Uterus (tissue), 2 donors: ENCODE measurements around the gene UCHL3.

Source experiments
- POLR2A ChIP-seq, 2 donors: fragments of 450-650 bp; IDR thresholded peaks; one replicate each; pipeline ENCODE4 v1.6.1; 2016; ENCODE audit warnings: antibody characterized with exemption in 2 of 2, mild to moderate bottlenecking in 1 of 2, moderate library complexity in 1 of 2
- TF ChIP-seq, protein P1 (sequence below), 4 experiments: fragments of 200-600 bp in 2 of 4; fragments of 450-650 bp in 2 of 4; sonication (generic) in 2 of 4; IDR thresholded peaks; one replicate each; pipeline ENCODE4 v1.5.1; 2016 to 2019; ENCODE audit warnings: antibody characterized with exemption in 4 of 4, mild to moderate bottlenecking in 2 of 4, moderate library complexity in 1 of 4

DNA sequence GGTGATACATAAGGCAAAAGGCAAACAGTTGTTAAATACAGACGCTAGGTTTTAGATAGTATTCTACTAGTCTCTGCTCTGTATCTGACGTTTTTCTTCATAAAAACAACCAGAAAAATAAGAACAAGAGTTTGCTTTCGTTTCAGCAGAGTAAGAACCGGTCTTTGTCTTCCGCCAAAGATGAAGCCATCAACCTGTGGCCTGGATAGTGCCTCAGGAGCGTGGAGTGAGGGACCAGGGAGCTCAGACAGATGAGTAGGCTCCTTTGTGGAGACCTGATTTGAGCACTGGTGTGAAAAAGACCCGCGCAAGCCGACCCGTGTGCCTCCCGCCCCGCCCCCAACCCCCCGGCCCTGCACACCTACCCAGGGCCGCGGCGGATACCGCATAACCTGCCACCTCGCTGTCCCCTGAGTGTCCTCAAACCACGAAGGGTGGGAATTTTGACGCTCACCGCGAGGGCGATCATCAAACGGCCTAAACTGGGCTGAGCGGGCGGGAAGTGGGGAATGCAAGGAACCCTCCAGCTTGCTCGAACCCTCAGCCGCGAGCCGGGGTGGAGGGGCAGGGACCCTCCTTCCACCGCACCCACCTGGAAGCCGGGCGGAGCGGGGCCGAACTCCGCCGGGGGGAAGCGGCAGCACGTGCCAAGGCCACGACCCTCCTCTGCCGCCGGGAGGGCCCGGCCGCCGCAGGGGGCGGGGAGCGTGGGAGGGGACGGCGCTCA is 85.7 kb downstream of the UCHL3 start:
- TF ChIP-seq, protein P1, sequence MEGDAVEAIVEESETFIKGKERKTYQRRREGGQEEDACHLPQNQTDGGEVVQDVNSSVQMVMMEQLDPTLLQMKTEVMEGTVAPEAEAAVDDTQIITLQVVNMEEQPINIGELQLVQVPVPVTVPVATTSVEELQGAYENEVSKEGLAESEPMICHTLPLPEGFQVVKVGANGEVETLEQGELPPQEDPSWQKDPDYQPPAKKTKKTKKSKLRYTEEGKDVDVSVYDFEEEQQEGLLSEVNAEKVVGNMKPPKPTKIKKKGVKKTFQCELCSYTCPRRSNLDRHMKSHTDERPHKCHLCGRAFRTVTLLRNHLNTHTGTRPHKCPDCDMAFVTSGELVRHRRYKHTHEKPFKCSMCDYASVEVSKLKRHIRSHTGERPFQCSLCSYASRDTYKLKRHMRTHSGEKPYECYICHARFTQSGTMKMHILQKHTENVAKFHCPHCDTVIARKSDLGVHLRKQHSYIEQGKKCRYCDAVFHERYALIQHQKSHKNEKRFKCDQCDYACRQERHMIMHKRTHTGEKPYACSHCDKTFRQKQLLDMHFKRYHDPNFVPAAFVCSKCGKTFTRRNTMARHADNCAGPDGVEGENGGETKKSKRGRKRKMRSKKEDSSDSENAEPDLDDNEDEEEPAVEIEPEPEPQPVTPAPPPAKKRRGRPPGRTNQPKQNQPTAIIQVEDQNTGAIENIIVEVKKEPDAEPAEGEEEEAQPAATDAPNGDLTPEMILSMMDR (IDR thresholded peaks at IDR 0.05): no peak
- no peak for TF ChIP-seq POLR2A (IDR thresholded peaks at IDR 0.05)
